GM19025 (cell line): Measurements from ENCODE around the gene HES5.

Source experiments
- ATAC-seq: cut with Tn5 transposase; IDR thresholded peaks from one replicate; pipeline ENCODE4 v1.9.1; 2021; ENCODE audit warnings: mild to moderate bottlenecking, low read depth, moderate library complexity; ENCODE audit not compliant: unreplicated experiment

Gene HES5

GRCh38 chr1:2504225-2504948, 25.7 kb downstream of the HES5 start:
- no peak for ATAC-seq

GRCh38 chr1:2503554-2504224, 26.4 kb downstream of the HES5 start:
- ATAC-seq: no peak

- no peak for ATAC-seq
Measured at GRCh38 chr1:2502661-2503553, 27.2 kb downstream of the HES5 start.

- no peak for ATAC-seq
Measured at GRCh38 chr1:2502210-2502609, 27.9 kb downstream of the HES5 start.

GRCh38 chr1:2501820-2502119, 28.3 kb downstream of the HES5 start:
- no peak for ATAC-seq

GRCh38 chr1:2501041-2501819, 28.8 kb downstream of the HES5 start:
- ATAC-seq: no peak

- no peak for ATAC-seq
Measured at GRCh38 chr1:2499986-2500596, 30.0 kb downstream of the HES5 start.

GRCh38 chr1:2499260-2499659, 30.8 kb downstream of the HES5 start:
- no peak for ATAC-seq

- no peak for ATAC-seq
Measured at GRCh38 chr1:2498648-2499047, 31.4 kb downstream of the HES5 start.

GRCh38 chr1:2497891-2498290, 32.2 kb downstream of the HES5 start:
- no peak for ATAC-seq

GRCh38 chr1:2496746-2497145, 33.3 kb downstream of the HES5 start:
- ATAC-seq: no peak

- ATAC-seq: no peak
Measured at GRCh38 chr1:2496087-2496622, 33.9 kb downstream of the HES5 start.

GRCh38 chr1:2495546-2495945, 34.5 kb downstream of the HES5 start:
- no peak for ATAC-seq

GRCh38 chr1:2495026-2495425, 35.0 kb downstream of the HES5 start:
- no peak for ATAC-seq

GRCh38 chr1:2494323-2494693, 35.8 kb downstream of the HES5 start:
- no peak for ATAC-seq

- ATAC-seq: no peak
Measured at GRCh38 chr1:2493691-2494322, 36.3 kb downstream of the HES5 start.

GRCh38 chr1:2493218-2493617, 36.8 kb downstream of the HES5 start:
- ATAC-seq: no peak

- no peak for ATAC-seq
Measured at GRCh38 chr1:2492091-2492490, 38.0 kb downstream of the HES5 start.

GRCh38 chr1:2489615-2490014, 40.4 kb downstream of the HES5 start:
- ATAC-seq: no peak

- ATAC-seq: no peak
Measured at GRCh38 chr1:2488688-2489087, 41.4 kb downstream of the HES5 start.
